NCI-H748 (cell line): ENCODE measurements around the gene FGGY.
"Not testable (repeated sequence)": the region's sequence is repeated elsewhere in the genome, so short reads cannot be mapped to it uniquely, and the experiment has no call there.

ENCODE experiments used
- DNase-seq: peaks from one replicate; lab custom pipeline; 2025; ENCODE audit not compliant: unreplicated experiment; lab: John Stamatoyannopoulos, UW

FGGY gene

DNA sequence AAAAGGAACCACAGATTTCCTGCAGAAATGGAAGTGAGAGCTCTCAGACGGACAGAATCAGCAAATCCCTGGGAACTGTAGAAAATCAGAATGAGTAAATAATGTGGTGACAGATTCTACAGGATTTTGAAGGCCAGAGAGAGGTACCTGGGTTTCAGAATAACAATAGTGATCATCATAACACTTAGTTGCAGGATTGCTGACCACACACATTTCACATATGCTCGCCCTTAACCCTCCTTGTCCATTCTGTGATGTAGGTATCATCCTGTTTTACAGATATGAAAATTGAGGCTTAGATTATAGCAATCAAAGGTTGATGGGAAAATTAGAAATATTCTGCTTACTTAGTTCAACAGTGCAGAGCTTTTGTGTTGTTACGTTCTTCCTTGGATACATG, 419.9 kb downstream of the FGGY start:
- no peak for DNase-seq

DNA sequence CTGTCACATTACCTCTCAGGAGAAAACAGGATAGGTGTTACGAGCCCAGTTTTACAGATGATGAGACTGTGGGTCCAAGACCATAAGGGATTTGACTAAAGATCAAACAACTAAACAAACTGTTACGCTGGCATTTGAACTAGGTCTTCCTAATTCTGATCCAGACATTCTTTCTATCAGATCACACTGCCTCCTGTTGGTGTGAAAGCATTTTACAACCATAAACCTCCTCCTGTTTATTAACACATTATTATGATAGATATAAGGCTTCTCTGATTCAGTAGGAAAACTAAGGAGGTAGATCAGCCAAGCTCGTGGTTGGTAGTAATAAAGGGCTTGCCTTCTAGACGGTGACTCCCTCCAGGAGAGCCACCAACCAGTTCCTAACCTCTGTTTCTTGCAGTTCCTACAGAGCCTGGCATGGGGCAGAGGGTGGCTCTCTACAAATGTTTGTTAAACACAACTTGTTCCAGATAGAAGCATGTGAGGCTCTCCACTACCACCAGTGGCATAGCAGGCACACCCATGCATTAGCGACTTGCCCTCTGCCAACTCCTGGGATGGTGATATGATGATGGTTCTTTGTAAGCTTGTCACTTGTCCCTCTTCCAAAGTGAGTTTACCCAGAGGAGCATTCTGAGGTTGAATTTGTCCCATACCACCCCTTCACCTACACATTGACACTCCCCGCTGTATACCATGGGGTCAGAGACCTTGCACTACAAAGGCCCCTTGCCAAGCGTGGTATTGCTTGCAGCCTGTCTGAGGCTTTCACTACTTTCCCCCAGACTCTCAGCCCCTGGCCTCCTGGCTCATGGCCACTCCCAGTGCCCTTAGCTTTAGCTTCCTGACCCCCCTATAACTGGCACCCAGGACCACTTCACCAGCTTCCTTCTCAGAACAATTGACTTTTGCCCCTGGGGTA, 421.4 kb downstream of the FGGY start:
- peak; percentile 21 for DNase-seq

DNA sequence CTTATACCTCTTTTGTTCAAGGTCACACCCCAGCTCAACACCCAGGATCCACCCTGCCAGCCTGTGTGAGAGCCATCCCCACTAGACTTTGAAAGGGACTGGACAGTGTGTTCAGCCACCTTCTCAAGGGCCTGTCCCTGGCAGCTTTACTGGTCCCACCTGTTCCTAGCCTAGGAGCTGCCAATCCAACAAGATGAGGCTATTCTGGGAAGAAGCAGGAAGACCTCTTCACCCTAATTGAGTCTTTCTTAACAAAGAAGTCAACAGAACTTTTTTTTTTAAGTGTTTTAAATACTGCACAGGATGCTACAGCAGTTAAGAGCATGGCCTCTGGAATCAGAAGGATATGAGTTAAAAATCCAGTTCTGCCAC, 422.1 kb downstream of the FGGY start:
- no peak for DNase-seq

DNA sequence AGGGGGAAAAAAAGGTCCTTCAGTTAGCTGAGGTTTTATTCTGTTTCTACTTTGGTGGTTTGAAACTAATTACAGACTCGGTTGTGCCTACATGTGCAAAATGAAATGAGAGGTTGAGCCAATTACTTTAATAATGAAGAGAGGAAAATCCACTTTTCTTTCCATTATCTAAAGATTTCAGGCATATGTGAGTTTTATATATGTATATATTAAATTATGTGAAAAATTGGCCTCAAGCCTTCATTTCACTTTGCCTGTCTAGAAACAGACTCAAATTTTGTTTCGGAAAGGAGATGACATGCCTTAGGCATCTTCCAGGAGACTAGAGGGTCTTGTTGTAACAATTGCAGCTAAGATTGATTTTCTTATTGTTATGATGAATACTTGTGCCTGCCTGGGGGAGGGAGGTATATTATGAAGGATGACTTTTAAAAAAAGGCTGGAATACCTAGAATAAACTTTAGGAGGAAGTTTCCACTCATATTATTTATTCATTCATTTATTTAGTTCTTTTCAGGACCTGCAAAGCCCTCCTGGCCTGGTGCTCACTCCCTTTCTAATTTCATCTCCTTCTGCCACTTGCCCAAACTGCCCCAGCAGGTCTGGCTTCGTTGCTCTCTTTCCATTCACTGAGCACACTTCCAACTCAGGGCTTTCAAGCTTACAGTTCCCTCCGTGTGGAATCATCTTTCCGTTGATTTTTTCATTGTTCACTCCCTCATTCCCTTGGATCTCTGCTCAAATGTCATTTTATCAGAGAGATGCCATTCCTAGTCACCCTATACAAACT, 423.6 kb downstream of the FGGY start:
- no peak for DNase-seq

DNA sequence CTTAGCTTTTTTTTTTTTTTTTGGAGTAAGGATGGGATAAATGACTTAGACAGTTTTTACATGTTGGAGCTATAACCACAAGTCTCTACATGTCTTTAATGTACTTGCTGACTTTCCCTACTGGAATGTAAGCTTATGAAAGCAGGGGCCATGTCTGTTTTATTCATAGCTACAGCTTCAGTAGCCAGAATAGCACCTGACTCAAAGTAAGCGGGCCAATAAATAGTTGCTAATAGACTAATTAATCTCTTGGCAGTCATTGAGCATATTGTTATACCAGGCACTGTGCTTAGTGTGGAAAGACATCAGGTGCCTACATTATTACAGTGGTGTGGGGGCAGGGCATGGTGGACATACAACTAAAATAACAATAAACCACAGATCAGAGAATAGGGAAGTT, 433.4 kb downstream of the FGGY start:
- DNase-seq: no peak

DNA sequence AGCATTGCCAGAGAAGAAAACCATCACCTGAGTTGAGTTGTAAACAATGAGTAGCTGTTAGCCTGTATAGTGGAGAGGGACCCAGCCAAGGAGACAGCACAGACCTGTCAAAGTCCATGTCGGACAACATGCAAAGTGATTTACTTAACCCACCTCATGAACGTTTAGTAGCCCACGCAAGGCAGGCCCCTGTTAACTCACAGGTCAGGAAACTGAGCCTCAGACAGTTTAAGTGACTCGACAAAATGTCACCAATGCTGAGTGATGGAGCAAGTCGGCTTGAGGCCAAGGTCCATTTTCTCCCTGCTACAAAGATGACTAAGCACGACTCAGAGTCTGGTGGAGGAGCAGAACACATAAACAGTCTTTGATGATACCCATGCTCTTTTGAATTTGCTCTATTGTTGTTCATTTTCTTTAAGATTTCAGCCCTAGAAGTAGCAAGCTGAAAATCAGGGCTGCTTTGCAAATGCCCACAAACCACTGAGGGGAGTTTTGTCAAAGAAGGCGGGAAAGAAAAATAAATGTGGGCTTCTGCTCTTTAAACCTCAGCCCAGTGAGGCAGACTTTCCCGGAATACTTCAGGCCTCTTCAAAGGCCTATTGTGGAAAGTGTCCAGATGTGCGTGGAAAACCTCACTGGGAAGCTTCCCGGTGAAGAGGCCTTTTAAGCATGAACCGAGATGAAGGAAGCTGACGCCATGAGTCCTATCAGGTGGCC, 434.0 kb downstream of the FGGY start:
- no peak for DNase-seq

DNA sequence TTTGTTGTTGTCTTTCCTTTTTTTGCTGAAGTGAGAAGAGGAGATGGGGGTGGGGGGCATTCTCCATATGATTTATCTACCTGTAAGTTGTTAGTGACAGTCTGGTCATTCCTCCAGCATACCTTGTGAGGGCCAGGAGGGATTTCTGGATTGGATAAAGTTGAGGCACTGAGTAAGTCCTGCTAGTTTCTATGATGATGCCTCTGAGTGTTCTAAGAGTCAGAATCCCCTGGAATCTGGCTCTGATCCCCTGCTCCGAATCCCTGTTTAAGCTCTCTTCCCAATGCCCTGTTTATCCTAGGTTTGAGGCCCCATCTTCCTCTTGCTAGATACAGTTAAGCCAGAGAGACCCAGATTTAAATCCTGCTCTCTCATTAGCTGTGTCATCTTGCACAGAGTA, 434.7 kb downstream of the FGGY start:
- no peak for DNase-seq

DNA sequence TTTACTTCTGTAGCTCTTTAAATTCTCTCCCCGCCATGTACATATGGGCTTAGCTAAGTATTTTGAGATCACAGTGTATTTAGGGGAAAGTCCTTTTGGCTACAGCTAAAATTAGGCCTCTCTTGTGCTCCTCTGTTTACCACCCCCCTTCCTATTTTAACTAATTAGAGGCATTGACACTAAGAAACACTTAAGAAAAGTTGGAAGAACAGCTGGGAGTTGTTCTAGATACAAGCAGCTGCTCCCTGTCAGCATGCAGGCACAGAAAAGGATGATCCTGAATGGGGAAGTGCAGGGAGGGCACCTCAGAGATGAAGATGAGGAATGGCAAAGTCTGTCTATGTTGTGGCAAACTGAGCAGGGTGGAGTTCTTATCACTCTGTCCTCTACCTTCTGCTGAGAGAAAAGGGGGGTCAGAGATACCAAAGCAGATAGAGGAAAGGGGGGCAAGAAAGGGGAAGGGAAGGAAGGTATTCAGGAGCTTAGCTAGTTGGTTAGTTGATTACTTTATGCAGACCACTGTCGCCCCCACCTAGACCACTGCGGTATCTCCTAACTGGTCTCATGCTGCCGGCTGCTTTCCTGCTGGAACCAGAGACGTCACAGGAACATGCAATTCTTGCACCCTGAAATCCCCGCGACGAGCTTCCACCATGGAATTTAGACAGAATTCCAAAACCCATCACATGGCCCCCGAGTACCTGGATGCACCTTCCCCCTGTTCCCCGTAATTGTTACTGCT, 435.5 kb downstream of the FGGY start:
- no peak for DNase-seq

DNA sequence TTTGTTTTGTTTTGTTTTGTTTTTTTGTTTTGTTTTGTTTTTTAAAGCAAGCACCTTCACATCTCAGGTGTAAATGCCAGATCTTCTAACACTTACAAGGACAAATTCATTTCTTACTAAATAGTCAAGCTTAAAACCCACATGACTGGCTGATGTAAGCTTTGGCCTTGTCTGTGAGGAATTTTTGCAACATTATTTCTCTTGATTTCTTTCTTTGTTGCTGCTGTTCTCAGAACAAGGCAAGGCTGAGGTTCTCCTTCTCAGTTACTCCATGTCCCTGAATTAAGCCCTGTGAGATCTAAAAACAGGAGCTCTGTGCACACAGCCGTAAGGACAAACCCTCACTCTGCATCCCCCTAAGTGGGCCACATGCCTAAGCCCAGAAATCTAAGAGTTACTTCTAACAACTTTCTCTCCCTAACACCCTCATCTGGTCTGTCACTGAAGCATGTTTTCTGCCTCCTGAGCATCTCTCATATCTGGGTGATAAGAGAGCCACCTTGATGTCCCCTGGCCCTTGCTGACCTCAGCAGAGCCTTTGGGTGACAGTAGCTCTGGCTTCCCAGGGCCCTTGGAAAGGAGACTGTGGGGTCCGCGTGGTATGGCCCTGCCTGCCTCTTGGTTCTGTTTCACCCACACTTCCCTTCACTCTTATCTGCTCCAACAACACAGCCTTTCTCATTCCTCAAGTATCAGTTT, 436.7 kb downstream of the FGGY start:
- DNase-seq: no peak

DNA sequence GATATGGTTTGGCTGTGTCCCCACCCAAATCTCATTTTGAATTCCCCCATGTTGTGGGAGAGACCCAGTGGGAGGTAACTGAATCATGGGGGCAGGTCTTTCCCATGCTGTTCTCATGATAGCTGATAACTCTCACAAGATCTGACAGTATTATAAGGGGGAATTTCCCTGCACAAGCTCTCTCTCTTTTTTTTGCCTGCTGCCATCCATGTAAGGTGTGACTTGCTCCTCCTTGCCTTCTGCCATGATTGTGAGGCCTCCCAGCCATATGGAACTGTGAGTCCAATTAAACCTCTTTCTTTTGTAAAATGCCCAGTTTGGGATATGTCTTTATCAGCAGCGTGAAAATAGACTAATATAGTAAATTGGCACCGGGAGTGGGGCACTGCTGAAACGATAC, 439.0 kb downstream of the FGGY start:
- DNase-seq: not testable (repeated sequence)

DNA sequence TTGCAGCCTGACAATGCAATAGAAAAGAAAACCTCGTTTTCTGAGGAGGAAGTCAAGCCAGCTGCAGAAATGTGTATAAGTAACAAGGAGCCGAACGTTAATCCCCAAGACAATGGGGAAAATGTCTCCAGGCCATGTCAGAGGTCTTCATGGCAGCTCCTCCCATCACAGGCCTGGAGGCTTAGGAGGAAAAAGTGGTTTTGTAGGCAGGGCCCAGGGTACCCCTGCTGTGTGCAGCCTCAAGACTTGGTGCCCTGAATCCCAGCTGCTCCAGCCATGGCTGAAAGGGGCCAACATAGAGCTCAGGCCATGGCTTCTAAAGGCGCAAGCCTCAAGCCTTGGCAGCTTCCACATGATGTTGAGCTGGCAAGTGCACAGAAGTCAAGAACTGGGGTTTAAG, 439.9 kb downstream of the FGGY start:
- no peak for DNase-seq

DNA sequence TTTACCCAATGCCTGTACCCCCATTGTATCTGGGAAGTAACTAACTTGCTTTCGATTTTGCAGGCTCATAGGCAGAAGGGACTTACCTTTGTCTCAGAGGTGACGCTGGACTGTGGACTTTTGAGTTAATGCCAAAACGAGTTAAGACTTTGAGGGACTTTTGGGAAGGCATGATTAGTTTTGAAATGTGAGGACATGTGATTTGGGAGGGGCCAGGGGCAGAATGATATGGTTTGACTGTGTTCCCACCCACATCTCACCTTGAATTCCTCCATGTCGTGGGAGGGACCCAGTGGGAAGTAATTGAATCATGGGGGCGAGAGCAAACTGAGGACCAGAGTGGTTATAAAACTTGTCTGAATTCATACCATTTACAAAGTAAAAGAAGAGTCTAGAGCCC, 440.7 kb downstream of the FGGY start:
- DNase-seq: no peak

DNA sequence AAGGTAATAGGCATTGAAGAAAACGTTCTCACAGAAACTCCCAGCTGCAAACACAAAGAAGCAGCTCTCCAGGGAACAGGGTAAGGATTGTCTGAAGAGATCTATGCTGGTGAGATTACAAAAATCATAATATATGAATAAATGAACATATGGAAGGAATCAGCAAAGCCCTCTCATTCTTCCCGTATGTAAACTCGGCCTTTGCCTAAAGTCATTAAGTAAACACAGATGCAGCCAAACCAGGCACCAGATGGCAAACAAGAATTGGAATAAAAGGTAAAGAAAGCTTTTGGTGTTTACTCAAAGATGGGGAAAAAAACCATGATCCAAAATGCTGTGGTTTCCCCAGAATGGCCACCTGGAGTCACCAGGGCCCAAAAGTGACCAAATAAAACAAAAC, 441.3 kb downstream of the FGGY start:
- DNase-seq: no peak

DNA sequence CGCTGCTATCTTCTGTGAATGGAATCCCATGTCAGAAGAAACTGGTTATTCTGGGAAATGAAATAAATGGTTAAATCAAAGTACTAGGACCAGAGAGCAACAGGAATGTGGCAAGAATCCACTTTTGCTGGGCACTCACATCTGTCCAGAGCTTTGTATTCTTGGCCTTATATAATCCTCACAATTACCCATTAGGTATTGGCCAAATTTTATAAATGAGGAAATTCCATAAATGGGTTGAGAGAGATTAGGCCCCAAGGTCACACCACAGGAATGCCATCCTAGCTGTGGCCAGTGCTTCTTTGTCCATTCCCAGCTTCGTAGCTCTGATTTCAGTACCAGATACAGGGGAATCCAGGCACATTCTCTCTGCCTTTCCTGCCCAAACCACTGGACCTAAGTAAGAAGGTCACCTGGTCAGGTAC, 441.7 kb downstream of the FGGY start:
- no peak for DNase-seq

DNA sequence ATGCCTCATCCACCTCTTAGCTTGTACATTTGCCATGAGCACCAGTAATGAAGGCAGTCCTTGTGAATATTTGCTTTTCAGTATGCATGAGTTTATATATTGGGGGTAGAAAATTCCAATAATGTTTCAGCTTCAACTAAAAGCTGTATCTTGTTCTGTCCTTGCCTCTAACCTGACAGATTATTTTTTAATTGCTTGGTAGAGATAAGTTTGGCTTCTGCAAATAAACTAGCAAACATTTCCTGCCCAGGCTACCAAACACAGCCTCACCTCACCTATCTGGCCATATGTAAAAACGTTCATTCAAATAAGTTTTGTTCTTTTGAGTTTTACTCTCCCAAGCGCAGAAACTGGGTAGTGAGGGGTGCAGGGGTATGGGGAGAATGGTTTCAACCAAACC, 442.2 kb downstream of the FGGY start:
- DNase-seq: no peak

DNA sequence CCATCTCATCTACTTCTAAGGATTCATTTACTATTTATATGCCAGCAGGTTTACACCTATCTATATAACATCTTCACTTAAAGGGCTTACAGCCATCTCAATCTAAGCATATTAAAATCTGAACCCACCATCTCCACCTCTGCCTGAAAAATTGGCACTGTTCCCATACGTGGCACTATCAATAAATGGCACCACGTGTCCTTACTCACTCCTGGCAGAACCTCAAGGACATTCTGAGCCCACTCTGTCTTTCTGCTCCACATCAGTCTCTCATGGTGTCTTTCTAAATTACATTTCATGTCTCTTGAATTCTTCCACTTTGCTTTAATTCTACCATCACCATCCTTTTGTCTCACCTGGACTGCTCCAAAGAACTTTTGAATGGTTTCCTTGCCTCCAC, 445.6 kb downstream of the FGGY start:
- DNase-seq: no peak

DNA sequence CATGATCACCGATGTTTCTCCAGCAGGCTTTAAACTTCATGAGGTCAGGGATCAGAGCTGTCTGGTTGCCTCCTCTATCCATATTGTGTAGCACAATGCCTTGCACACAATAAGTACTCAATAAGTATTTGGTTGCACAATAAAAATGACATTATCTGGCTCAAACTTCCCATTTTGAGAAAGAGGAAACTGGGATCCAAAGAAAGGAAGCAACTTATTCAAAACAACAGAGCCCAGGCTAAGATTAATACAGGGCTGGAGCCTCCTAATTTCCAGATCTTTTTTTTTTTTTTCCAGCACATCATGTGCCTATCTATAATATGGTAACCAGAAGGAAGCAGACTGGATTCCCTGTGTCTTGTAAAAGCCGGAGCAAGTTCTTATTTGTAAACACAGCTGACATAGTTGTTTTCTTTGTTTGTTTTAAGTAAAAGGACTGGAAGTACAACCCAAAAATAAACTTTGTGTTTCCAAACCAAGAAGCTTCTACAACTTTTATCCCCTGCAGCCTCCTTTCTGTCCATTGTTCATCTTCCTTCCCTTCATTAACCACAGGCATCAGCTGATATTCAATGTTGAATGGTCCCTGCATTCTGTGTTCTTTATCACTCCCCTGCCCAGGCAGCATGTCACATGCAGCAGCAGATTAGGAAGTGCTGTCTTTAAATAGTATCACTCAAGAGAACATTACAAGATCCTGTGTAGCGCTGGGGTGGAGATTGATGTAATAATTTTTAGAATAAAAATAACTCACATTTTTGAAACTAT, 446.6 kb downstream of the FGGY start:
- no peak for DNase-seq

DNA sequence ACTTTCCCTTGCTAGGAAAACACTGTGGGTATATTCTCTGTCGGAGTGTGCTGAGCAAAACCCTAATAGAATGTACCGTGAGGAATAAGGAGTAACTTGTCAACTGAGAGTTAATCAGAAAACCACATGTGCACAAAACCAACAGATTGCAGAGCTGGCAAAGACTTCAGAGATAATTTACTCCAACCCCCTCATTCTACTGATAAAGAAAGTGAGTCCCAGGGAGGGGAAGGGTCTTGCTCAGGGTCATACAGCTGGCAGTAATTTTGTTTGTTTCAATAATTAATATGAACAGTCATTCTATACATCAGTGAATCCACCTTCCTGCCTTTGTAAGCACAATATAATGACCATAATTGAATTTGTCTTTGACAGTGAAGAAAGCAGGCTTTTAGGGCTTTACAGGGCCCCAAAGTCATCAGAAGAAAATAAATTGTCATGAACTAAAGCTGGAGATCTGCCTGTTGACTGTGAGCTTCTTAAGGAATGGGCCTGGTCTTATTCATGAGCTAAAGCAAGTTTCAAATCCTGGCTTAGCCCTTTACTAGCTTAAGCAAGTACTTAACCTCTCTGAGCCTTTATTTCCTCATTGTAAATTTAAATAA, 450.6 kb downstream of the FGGY start:
- DNase-seq: peak; percentile 51

DNA sequence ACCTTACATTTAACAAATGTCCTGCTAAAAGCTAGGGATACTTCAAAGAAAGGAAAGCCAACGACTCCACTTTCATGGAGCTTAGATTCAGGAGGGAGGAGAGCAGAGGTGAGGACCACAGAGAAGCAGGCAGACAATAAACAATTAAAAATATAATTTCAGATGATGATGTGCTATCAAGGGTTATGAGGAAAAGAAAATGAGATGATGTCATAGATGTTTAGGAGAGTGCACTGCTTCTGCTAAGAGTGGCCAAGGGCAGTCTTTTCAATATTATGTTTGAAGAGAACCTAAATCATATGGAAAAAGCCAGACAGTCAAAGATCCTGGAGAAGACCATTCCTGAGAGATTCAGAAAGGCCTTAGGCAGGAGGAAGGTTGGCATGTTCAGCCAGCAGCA, 451.2 kb downstream of the FGGY start:
- DNase-seq: no peak
